Loucy (cell line): ENCODE measurements around the gene PLAC8.

Experiments used
- H2AFZ ChIP-seq: fragments of 200-600 bp; sonication (generic); 2 replicates; pipeline ENCODE4 v1.6.0; 2016; ENCODE audit warnings: antibody characterized with exemption, mild to moderate bottlenecking, low read length, moderate library complexity
- H3F3A ChIP-seq: fragments of 200-600 bp; 2 replicates; pipeline ENCODE4 v1.6.0; 2016; ENCODE audit warnings: antibody characterized with exemption, low read depth, mild to moderate bottlenecking
- H3K27me3 ChIP-seq: fragments of 200-600 bp; sonication (generic); 2 replicates; pipeline ENCODE4 v1.6.1; 2014; ENCODE audit warnings: low read length, mild to moderate bottlenecking; ENCODE audit not compliant: insufficient read depth, poor library complexity, severe bottlenecking
- H3K36me3 ChIP-seq: fragments of 200-600 bp; sonication (generic); 2 replicates; pipeline ENCODE4 v1.6.1; 2016; ENCODE audit warnings: low read length; ENCODE audit not compliant: insufficient read depth
- H3K4me1 ChIP-seq: fragments of 200-600 bp; sonication (generic); 2 replicates; pipeline ENCODE4 v1.5.1; 2014; ENCODE audit warnings: low read length, mild to moderate bottlenecking; ENCODE audit not compliant: insufficient read depth, poor library complexity, severe bottlenecking
- H3K4me2 ChIP-seq: fragments of 200-600 bp; sonication (generic); 2 replicates; pipeline ENCODE4 v1.6.0; 2014; ENCODE audit warnings: antibody characterized with exemption, low read length, low read depth, mild to moderate bottlenecking; ENCODE audit not compliant: poor library complexity, severe bottlenecking
- H3K4me3 ChIP-seq: fragments of 200-600 bp; sonication (generic); 2 replicates; pipeline ENCODE4 v1.5.1; 2014; ENCODE audit warnings: low read length, mild to moderate bottlenecking, mixed read lengths; ENCODE audit not compliant: poor library complexity, severe bottlenecking
- H3K79me2 ChIP-seq: fragments of 200-600 bp; sonication (generic); 2 replicates; pipeline ENCODE4 v1.6.1; 2014; ENCODE audit warnings: low read length; ENCODE audit not compliant: insufficient read depth
- H3K9ac ChIP-seq: fragments of 200-600 bp; sonication (generic); 2 replicates; pipeline ENCODE4 v1.6.0; 2014; ENCODE audit warnings: mild to moderate bottlenecking, low read depth, low read length, moderate library complexity; ENCODE audit not compliant: poor library complexity, severe bottlenecking
- H3K9me2 ChIP-seq: fragments of 200-600 bp; sonication (generic); replicated peaks from 2 replicates; pipeline ENCODE4 v1.6.1; 2016; ENCODE audit warnings: low read depth, low read length, mixed read lengths
- H3K9me3 ChIP-seq: fragments of 200-600 bp; sonication (generic); 2 replicates; pipeline ENCODE4 v1.6.1; 2014; ENCODE audit warnings: mild to moderate bottlenecking, antibody characterized with exemption, low read length, low read depth; ENCODE audit not compliant: insufficient read depth
- H4K20me1 ChIP-seq: fragments of 200-600 bp; sonication (generic); 2 replicates; pipeline ENCODE4 v1.6.0; 2014; ENCODE audit warnings: antibody characterized with exemption, low read length, mild to moderate bottlenecking; ENCODE audit not compliant: insufficient read depth, poor library complexity, severe bottlenecking
- EZH2phosphoT487 ChIP-seq: fragments of 200-600 bp; IDR thresholded peaks from 2 replicates; pipeline ENCODE4 v1.6.1; 2018; ENCODE audit warnings: antibody characterized with exemption, mild to moderate bottlenecking, moderate library complexity, borderline replicate concordance
- TF ChIP-seq, protein P1 (sequence below): fragments of 200-600 bp; sonication (generic); conservative IDR thresholded peaks from 2 replicates; pipeline ENCODE4 v1.5.1; 2014; ENCODE audit warnings: mild to moderate bottlenecking, antibody characterized with exemption, low read length

Gene PLAC8

DNA sequence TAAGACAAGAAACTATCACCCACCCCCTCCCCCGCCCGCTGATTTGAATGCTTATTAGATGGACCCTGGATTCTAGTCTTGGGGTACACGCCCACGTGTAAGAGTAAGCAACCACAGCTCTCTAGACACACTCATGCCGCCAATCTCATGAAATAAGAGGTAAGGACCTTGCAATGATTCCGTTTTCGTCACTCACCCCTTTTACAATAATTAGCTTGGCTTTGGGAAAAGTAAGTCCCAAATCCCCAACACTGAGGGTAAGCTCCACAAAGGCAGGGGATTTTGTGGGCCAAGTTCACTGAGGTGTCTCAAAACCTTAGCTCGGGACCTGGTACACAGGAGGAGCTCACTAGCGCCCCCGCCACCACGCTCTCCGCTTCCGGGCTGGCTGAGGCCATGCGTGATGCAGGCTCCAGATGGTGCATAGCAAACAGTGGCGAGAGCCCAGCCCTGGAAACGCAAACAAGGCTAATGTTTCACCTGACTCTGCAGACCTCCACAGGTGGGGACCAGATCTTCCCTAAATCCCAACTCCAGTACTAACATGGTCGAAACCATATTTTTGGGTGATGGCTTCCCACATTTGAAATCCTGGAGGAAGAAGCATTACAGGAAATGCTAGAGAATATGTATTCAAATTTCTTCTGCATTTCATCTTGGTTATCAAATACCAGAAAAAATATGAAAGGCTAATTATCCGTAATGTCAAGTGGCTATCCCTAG, 4.1 kb downstream of the PLAC8 start:
- Histone ChIP-seq H4K20me1 (no peaks in the 10 kb centered on the region), H3K27me3 (no peaks in the 10 kb centered on the region), H2AFZ (peak overlapping the region; percentile 80), H3K4me2 (peak overlapping the region; percentile 79), H3F3A (peaks cover 8% of the 10 kb centered on the region; the same call in 1 of the 2 replicates), H3K4me1 (peaks cover 54% of the 10 kb centered on the region), H3K4me3 (peak overlapping the region; percentile 97), H3K36me3 (peaks cover 3% of the 10 kb centered on the region; the same call in 1 of the 2 replicates), H3K9ac (peak overlapping the region; percentile 96), H3K79me2 (peaks cover 61% of the 10 kb centered on the region), H3K9me2 (no peaks in the 10 kb centered on the region), H3K9me3 (no peaks in the 10 kb centered on the region)
- no peak for TF ChIP-seq EZH2phosphoT487
- TF ChIP-seq, protein P1, sequence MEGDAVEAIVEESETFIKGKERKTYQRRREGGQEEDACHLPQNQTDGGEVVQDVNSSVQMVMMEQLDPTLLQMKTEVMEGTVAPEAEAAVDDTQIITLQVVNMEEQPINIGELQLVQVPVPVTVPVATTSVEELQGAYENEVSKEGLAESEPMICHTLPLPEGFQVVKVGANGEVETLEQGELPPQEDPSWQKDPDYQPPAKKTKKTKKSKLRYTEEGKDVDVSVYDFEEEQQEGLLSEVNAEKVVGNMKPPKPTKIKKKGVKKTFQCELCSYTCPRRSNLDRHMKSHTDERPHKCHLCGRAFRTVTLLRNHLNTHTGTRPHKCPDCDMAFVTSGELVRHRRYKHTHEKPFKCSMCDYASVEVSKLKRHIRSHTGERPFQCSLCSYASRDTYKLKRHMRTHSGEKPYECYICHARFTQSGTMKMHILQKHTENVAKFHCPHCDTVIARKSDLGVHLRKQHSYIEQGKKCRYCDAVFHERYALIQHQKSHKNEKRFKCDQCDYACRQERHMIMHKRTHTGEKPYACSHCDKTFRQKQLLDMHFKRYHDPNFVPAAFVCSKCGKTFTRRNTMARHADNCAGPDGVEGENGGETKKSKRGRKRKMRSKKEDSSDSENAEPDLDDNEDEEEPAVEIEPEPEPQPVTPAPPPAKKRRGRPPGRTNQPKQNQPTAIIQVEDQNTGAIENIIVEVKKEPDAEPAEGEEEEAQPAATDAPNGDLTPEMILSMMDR: peak; percentile 85

DNA sequence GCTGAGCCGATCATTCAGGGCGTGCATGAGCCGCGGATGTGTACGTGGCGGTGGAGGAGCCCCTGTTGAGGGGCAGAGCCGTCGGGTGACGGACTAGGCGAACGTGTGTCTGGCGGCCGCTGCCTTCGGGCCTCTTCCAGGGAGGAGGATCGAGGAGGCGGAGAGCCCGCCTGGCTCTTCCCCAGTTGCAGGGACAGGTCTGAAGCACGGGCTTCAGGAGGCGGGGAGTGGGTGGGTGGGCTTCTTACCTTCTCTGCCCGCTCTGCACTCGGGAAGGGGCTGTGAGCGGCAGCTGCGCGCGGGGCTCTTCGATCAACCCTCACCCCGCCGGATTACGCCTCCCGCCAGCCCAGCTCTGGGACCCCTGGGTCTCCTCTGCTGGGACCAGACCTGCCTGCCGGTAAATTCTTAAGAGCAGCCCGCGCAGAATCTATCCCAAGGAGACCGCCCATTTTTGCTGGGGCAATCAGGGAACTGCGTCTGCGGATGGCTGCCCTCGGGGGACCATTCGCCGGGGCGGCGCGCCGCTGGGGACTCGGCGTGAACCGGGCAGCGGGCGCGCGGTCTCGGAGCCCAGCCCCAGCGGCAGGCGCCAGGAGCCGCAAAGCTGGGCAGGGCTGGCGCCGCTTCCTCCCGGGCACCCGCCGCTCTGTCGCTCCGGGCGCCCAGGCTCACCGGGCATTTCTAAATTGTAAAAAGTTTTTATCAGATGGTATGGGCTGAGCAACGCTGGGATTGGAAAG, 4.9 kb downstream of the PLAC8 start:
- H3K4me3 ChIP-seq: peak overlapping the region; percentile 97
- H3K27me3 ChIP-seq: no peaks in the 10 kb centered on the region
- H2AFZ ChIP-seq: peak overlapping the region; percentile 80
- H3K4me2 ChIP-seq: peak overlapping the region; percentile 79
- no peaks in the 10 kb centered on the region for H3K9me2 ChIP-seq
- H3F3A ChIP-seq: peaks cover 8% of the 10 kb centered on the region; the same call in 1 of the 2 replicates
- peaks cover 61% of the 10 kb centered on the region for H3K79me2 ChIP-seq
- H4K20me1 ChIP-seq: no peaks in the 10 kb centered on the region
- H3K9me3 ChIP-seq: no peaks in the 10 kb centered on the region
- TF ChIP-seq, protein P1: no peak
- TF ChIP-seq EZH2phosphoT487: no peak
- H3K36me3 ChIP-seq: peaks cover 10% of the 10 kb centered on the region; the same call in 1 of the 2 replicates
- H3K4me1 ChIP-seq: peaks cover 47% of the 10 kb centered on the region
- H3K9ac ChIP-seq: peak overlapping the region; percentile 96

DNA sequence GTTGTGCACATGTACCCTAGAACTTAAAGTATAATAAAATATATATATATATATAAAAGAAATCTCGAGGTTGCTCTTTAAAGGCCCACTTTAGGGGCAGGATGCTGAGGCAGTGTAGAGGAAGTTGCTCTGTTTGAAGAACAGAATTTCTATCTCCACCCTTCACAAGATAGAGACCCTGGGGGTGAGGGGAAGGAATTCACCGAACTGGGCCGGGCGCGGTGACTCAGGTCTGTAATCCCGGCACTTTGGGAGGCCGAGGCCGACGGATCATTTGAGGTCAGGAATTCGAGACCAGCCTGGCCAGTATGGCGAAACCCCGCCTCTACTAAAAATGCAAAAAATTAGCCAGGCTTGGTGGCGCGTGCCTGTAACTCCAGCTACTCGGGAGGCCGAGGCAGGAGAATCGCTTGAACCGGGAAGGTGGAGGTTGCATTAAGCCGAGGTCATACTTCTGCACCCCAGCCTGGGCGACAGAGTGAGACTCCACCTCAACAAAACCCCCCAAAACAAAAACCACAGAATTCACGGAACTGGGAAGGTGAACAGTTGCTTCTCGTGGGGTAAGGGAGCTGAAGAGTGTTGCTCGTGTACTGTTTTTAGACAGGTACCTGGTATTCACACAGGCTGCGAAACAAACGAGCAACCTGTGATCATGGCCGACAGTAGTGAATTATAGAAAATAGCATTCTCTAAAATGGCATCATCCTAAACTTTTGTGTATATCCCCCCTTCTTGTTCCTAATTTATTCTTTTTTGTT, 6.2 kb downstream of the PLAC8 start:
- Histone ChIP-seq H3K79me2 (peaks cover 50% of the 10 kb centered on the region), H3K4me1 (peaks cover 37% of the 10 kb centered on the region), H3K9ac (peak overlapping the region; percentile 96), H3K27me3 (no peaks in the 10 kb centered on the region), H2AFZ (no peak overlapping the region), H3F3A (peaks cover 8% of the 10 kb centered on the region; the same call in 1 of the 2 replicates), H4K20me1 (no peaks in the 10 kb centered on the region), H3K4me3 (peak overlapping the region; percentile 97), H3K4me2 (peak overlapping the region; percentile 79), H3K9me2 (no peaks in the 10 kb centered on the region), H3K9me3 (no peaks in the 10 kb centered on the region), H3K36me3 (peaks cover 24% of the 10 kb centered on the region; the same call in 1 of the 2 replicates)
- TF ChIP-seq, protein P1: no peak
- TF ChIP-seq EZH2phosphoT487: no peak
